Fibroblast of pulmonary artery (primary cell): ENCODE measurements around the gene STX8.

Experiments
- DNase-seq: peaks from one replicate; pipeline ENCODE4 v3.0.0-alpha.2; 2010; ENCODE audit warnings: low read depth
- H3K4me3 ChIP-seq: replicated peaks from 2 replicates; pipeline ENCODE4 v1.5.1; 2011; ENCODE audit warnings: low read depth, mild to moderate bottlenecking, control low read depth, low read length, moderate library complexity
- TF ChIP-seq, protein P1 (sequence below): IDR thresholded peaks from 2 replicates; pipeline ENCODE4 v1.5.1; 2011; ENCODE audit warnings: mild to moderate bottlenecking, control low read depth, low read length, inconsistent platforms; ENCODE audit errors: missing control alignments

The STX8 gene

DNA sequence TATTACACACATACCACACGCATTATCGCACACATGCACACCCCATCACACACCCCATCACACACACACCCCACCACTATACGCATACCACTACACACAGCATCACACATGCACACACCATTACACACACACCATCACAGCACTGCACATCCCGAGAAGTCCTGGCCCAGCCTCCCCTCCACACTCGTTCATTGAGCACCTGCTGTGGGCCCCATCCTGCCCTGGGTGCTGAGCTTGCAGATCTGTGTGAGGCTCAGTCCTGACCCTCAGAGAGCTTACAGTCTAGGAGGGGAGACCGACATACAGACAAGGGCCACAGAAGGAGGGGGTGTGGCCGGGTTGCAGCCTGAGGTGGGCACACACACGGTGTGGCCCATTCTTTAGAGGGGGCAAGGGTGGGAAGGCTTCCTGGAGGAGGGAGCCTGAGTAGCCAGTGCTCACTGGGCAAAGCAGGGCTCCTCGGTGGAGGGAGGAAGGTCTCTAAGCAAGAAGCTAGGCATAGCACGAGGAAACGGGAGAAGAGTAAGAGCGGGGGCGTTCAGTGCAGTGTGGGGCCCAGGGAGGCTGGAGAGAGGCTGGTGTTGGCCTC lies 347.7 kb downstream of the STX8 start:
- no peak overlapping the region for H3K4me3 ChIP-seq
- DNase-seq: no peak
- TF ChIP-seq, protein P1, sequence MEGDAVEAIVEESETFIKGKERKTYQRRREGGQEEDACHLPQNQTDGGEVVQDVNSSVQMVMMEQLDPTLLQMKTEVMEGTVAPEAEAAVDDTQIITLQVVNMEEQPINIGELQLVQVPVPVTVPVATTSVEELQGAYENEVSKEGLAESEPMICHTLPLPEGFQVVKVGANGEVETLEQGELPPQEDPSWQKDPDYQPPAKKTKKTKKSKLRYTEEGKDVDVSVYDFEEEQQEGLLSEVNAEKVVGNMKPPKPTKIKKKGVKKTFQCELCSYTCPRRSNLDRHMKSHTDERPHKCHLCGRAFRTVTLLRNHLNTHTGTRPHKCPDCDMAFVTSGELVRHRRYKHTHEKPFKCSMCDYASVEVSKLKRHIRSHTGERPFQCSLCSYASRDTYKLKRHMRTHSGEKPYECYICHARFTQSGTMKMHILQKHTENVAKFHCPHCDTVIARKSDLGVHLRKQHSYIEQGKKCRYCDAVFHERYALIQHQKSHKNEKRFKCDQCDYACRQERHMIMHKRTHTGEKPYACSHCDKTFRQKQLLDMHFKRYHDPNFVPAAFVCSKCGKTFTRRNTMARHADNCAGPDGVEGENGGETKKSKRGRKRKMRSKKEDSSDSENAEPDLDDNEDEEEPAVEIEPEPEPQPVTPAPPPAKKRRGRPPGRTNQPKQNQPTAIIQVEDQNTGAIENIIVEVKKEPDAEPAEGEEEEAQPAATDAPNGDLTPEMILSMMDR: no peak

DNA sequence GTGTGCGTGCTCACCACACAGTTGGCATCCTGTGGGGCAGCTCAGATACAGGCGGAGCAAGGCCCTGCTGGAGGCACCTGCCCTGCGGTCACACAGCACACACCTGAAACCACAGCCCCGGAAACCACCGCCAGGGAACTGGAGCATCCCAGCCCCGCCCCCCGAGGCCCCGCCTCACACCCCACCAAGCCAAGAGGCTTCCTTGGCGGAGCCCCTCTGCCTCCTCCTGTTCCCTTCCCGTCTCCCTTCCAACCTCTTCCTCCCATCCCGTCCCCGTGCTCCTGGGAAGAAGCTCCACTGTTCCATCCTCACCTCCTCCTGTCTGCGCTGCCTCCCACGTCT lies 348.9 kb downstream of the STX8 start:
- H3K4me3 ChIP-seq: no peak overlapping the region
- TF ChIP-seq, protein P1: no peak
- DNase-seq: no peak

DNA sequence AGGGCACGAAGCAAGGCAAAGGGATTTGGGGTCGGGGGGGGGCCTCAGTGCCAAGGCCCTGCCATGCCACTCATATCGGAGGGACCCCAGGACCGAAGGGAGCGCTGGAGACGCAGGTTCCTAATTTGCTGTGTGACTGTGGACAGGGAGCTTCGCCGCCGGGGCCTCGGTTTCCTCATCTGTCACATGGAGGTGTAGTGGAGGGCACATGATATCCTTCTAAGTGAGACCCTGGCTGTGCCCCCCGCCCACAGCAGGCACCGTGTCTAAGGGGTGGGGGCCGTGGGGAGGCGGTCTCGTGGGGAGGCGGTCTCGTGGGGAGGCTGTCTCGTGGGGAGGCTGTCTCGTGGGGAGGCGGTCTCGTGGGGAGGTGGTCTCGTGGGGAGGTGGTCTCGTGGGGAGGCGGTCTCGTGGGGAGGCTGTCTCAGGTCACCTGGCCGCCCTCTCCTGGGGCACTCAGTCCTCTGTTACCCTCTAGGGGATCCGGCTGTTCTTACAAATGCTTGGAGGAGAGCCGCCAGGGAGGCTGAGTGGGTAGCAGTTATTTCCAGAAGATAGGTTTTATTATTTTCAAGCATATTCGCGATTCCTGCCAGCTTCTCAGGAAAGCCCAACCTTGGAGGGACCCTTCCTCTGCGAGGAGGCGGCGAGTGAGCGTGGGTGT lies 349.4 kb downstream of the STX8 start:
- no peak for DNase-seq
- TF ChIP-seq, protein P1: no peak
- no peak overlapping the region for H3K4me3 ChIP-seq

DNA sequence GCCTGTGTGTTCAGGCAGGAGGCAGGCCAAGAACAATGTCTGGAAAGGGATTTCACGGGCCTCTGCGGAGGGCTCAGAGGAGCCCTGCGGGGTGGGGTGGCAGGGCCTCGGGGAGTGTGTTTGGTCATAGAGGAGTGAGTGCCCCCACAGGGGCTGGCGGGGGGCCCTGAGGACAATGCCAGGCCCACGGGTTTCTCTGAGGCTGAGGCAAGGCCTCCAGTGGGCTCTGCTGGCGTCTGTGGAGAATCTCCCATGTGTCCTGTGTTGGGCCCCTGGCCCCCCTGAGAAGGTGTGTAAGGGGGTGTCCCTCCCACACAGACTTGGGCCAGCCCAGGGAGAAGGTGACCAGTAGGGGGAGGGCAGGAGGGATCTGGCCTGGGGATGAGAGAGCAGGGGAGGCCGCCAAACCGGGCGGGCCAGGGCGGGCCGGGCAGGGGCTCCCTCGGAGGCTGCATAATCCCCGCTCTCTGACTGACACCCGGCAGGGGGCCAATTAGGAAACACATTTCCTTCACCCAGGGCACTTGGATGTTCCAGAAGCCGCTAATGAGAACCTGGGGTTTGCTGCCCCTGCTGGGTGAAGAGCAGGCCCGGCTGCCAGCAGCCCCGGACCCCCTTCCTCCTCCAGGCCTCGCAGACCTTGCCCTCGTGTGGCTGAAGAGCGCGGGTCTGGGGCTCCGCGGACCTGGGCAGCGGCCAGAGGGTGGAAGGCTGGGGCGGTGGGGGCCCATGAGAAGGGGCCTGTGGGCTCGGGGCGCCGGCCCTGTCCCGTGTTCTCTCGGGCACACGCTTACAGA lies 350.1 kb downstream of the STX8 start:
- TF ChIP-seq, protein P1: no peak
- H3K4me3 ChIP-seq: no peak overlapping the region
- DNase-seq: no peak

DNA sequence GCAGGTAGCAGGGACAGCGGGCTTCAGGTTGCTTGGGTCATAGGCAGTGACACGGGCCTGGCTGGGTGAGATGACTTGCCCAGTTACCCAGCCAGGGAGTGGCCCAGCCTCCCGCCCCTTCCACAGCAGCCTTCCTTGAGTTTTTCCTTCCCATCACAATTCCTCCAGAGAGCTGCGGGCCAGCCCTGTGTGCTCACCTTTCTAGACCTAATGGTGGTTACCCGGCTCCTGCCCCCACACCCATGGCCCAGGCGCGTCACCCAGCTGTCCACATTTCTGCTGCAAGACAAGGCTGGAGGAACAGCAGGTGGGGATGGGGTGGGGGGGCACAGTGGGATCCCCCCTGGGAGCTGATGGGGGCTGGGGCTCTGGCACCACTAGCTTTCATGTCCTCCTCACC lies 351.1 kb downstream of the STX8 start:
- DNase-seq: no peak
- TF ChIP-seq, protein P1: no peak
- no peak overlapping the region for H3K4me3 ChIP-seq

DNA sequence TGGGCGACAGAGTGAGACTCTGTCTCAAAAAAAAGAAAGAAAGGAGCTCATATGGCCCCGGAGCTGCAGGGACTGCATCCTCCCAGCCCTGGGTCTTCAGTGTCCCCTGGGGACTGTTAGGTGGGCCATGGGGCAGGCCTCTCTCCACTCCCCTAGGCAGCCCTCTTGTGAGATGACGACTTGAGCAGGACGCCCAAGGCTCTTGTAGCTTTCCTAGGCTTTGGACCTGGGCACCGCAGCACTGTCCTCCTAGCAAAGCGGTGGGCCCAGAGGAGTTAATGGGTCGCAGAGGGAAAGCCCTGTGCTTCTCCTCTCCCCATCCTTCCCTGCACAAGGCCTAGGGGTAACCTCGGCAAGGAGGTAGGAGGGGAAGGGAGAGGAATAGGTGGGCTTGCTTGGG lies 352.1 kb downstream of the STX8 start:
- no peak for DNase-seq
- TF ChIP-seq, protein P1: no peak
- H3K4me3 ChIP-seq: no peak overlapping the region
